Measurements from ENCODE around the gene U2AF1.
"Not testable (repeated sequence)": the region's sequence is repeated elsewhere in the genome, so short reads cannot be mapped to it uniquely, and the experiment has no call there.

The U2AF1 gene

DNA sequence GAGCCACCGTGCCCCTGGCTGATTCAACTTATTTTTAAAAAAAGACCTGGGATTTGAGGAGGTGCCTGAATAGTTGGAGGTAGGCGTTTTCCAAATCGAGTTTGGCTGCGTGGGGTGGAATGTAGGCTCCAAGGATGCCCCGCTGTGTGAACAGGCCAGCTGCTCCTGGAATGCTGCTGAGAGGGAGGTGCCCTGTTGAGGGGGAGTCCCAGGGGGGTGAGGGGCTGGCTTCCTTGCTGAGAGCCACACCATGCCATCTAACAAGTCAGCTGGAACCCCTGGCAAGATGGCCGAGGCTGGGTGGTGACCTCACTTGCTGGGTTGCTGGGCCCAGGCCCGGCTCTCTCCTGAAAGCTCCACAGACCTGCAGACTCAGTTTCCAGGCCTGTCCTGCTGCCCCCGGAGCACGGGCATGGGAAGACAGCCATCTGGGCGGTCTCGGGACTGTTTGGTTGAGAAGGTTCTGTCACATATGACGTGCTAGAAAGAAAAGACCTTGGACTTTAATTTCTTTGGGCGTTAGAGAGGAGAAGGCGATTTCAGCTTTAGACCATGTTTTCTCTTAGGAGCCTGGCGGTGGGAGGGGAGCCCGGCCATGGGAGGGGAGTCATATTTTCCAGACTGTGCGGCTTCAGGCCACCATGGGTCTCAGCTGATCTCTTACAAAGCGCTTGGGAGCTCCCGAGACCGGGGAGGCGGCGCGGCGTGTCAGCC is 24.6 kb downstream of the U2AF1 start:
- not testable (repeated sequence) for DNase-seq (ENCODE audit: low read depth in 3 of 3, low spot score in 1 of 3)

DNA sequence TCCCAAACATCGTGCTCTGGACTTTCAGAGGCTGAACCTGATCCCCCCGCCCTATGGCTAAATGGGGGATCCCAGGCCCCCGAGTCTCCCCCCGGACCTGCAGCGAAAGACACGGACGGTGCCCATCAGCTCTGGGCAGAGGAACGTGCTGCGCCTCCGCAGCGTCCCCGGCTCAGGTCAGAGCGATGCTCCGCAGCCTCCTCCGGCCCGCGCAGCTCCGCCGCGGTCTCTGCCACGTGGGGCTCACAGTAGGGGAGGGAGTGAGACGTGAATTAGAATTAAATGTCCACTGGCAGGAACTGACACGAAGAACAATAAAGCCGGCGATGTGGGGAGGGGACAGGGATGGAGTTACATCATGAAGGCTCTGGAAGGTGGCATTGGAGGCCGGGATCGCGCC is 30.7 kb downstream of the U2AF1 start:
- not testable (repeated sequence) for DNase-seq (ENCODE audit: low read depth in 3 of 3, low spot score in 1 of 3)

GRCh38 chr21:43076023-43076637 is 31.2 kb downstream of the U2AF1 start:
- not testable (repeated sequence) for DNase-seq (ENCODE audit: low read depth in 3 of 3, low spot score in 1 of 3)

DNA sequence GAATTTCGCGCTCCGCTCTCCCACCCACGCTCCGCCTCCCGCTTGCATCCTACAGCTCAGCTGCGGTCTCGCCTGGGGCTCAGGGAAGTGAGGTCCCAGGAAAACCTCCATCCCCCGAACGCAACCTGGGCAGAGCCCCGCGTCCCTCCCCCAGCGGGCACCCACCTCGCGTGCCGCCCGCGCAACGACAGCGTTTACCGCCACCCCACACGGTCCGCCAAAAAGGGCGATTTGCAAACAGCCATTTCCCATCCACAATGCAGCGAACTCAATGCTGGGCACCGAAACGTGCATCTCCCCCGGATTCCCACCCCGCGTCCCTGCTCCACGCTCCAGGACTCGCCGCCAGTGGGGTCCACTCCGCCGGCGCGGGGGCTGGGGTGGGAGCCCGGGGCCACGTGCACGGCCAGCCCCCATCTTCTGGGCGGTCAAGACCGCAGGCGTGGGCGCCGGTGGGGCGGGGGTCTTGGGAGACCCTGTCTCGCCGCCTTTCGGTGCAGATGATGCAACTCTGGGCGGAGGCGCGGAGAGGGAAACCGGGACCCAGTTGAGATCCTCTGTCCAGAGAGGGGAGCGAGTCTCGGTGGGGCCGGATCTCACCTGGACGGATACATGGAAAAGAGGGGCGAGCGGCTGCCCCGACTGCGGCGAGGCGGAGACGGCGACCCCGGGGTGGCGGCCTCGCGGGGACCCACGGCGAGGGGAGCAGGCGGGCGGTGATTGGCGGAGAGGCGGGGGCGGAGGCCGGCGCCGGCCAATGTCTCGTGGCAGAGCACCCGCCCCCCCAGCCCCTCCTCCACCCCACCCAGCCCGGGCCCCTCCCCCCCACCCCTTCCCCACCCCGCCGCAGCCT is 32.0 kb downstream of the U2AF1 start, which contains the start of gene CBS:
Gene CBS, minus strand, starts transcription at position 666 of the 853 bp plus-strand sequence. CDS start 3,642 bp downstream, outside the sequence.
- not testable (repeated sequence) for DNase-seq (ENCODE audit: low read depth in 3 of 3, low spot score in 1 of 3)

DNA sequence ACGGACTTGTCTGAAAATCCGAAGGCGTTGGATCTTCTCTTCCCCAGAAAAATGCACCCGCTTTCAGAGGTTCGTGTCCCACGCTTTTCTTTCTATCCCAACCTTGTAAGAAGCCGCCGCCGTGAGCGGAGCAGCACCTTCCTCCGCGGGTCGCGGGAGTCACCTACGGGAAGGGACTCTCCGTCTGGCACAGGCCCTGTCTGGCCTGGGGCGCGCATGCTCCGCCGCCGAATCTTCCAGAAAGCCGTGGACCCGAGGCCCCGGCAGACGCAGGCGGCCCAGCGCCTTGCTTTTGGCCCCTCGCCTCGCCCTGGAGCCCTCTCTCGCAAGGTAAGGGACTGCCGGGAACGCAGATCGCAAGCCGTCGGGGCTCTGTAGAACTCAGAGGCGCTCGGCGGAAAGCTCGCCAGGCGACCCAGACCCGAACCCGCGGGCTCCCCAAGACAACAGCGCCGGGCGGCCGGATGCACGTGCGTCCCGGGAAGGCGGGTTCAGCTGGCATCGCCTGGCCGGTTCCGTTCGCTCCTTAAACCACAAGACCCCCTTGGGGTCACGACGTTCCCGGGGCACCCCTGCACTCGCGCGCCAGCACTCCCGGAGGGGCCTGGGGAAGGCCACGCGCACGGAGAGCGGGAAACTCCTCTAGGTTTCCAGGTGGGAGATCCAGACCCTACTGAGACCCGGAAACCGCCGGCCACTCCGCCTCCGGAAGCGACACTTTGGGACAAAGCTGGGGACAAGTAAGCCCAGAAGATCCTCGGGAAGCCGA is 32.8 kb downstream of the U2AF1 start:
- not testable (repeated sequence) for DNase-seq (ENCODE audit: low read depth in 3 of 3, low spot score in 1 of 3)

DNA sequence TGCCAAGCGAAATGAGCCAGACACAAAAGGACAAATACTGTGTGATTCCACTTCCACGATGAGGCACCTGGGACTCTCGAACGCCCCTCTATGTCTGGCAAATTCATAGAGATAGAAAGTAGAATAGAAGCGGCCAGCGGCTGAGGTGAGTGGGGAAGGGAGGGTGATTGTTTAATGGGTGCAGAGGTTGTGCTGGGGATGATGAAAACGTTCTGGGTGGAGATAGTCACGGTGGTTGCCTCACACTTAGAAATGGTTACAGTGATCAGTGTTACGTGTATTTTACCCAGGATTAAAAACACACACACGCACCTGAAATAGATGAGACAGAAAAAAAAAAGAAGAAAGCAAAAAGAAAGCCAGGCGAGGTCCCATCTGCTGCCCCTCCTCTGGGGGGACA is 34.6 kb downstream of the U2AF1 start:
- not testable (repeated sequence) for DNase-seq (ENCODE audit: low read depth in 3 of 3, low spot score in 1 of 3)

DNA sequence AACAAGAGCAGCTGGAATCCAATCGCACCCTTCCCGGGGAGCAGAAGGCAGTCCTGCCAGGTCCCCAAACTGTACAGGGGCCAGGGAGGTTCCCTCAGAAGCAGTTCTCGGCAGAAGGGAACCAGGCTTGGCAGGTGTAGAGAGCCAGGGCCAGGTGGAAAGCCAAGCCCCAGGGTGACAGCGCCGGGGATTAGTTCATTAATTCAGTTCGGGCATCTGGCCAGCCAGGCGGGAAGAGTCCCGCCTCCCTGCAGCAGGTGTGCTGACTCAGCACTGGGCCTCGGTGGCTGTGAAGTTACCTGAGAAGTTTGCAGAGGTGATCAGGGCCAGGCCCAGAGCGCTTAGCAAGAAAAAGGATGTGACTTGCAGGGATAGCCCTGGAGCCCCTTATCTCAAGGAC is 37.7 kb downstream of the U2AF1 start:
- DNase-seq (ENCODE audit: low read depth in 3 of 3, low spot score in 1 of 3): not testable (repeated sequence)

GRCh38 chr21:43068065-43068464 is 39.3 kb downstream of the U2AF1 start:
- DNase-seq (ENCODE audit: low read depth in 3 of 3, low spot score in 1 of 3): not testable (repeated sequence)

DNA sequence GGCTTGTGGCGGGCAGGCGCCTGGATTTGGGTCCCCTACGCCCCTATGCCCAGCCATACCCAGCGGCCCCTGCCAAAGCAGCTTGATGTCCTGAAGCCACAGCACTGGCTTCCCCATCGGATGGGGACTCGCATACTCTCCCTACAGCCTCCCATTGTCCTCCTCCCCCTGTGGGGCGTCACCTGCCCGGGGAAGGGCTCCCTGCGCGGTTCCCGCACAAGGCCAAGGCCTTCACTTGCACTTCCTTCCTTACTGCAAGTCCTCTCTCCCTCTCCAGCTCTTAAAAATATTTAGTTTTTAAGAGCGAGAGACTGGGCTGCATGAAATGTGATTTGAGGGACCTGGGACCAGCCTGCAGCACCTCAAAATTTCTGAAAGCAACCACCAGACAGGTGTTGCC is 40.7 kb downstream of the U2AF1 start:
- not testable (repeated sequence) for DNase-seq (ENCODE audit: low read depth in 3 of 3, low spot score in 1 of 3)

DNA sequence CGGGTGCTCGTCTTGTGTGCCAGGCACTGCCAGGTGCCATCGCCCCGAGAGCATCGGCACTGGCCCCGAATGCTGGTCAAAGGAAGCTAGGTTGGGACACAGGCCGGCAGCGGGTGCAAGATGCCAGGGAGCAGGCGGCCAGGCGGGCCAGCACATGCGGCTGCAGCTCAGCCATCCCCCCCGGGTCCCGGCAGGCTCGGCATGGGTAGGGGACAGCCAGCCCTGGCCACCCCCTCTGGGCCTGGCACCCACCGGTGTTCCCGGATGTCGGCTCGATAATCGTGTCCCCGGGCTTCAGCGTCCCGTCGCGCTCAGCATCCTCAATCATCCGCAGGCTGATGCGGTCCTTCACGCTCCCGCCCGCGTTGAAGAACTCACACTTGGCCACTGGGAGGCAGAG is 41.4 kb downstream of the U2AF1 start:
- not testable (repeated sequence) for DNase-seq (ENCODE audit: low read depth in 3 of 3, low spot score in 1 of 3)

- DNase-seq (ENCODE audit: low read depth in 3 of 3, low spot score in 1 of 3): not testable (repeated sequence)
Observed at GRCh38 chr21:43064265-43064917, 43.0 kb downstream of the U2AF1 start.

DNA sequence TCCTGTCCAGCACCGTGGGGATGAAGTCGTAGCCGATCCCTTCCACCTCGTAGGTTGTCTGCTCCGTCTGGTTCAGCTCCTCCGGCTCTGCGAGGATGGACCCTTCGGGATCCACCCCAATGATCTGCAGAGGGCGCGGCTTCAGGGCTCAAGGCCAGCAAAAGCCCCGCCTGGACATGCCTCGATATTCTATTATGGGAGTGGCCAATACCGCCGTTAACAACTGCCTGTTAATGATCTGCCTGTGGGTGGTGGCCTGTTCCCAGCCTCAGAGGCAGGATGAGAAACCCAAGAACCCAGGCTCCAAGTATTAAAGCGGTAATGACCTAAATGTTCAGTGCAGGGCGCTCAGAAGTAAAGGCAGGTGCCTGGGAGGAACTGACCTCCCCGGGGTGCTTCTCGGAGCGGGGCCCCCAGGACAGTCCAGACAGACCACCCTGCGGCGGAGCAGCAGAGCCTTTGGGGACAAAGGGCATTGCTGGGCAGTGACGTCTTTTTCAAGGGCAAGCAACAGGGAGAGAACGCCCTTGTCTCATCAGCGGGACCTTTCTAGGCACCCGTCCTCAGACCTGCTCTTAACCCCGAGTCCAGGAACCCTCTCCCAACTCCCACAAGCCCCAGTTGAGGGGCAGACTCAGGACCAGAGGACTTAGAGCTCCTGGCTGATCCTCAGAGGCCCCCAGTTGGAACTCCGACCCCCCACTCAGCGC is 44.3 kb downstream of the U2AF1 start:
- not testable (repeated sequence) for DNase-seq (ENCODE audit: low read depth in 3 of 3, low spot score in 1 of 3)

DNA sequence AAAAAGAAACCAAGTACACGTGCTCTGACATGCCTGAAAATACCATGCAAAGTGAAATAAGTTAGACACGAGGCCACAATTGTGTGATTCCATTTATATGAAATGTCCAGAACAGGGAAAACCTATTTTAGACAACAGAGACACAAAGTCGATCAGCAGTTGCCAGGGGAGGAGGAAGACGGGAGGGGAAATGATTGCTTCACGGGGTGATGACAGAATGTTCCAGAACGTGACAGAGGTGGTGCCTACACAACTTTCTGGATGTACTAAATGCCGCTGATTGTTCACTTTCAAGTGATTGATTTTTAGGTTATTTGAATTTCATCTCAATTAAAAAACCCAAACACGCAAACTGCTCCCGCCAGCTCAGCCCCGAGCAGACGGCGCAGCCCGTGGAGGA is 54.3 kb downstream of the U2AF1 start:
- not testable (repeated sequence) for DNase-seq (ENCODE audit: low read depth in 3 of 3, low spot score in 1 of 3)

DNA sequence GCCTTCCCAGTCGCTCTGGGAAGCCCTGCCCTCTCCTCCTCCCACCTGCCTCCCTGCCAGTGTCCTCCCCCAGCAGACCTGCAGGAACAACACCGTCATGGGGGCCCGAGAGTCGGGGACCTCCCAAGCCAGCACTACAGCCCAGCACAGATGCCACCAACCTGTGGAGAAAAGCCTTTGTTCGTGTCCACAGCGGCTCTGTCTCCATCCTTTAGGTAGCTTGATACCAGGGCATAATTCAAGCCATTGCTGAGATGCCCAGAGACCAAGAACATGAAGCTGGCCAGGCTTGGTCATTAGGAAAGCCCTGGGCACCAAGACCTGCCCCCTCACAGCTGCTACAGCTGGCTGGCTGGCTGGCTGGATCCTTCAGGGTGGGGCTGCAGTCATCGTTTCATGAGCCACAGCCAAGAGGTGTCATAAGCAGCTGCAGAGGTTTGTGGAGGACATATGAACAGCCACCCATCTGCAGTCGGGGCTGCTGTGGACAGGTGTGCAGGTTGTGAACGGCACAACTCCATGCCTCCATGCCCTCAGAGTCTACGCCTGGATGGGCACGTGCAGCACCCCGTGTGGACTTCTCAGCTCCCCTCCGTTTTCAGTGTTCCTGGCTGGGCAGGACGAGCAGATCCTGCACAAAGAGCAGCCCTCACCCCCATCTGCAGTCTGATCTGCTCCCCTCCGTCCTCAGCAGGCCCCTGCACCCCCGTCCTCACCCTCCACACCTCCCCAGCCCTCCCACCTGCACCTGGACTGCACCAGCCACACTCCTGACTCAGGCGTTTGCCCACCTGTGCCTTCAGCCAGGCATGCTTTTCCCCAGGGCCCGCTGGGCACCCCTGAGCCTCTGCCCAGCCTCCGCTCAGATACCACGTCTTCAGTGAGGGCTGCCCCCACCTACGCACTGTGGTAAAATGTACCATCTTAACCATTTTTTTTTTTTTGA is 61.2 kb downstream of the U2AF1 start:
- not testable (repeated sequence) for DNase-seq (ENCODE audit: low read depth in 3 of 3, low spot score in 1 of 3)

GRCh38 chr21:43045165-43045875 is 62.0 kb downstream of the U2AF1 start:
- DNase-seq (ENCODE audit: low read depth in 3 of 3, low spot score in 1 of 3): not testable (repeated sequence)

DNA sequence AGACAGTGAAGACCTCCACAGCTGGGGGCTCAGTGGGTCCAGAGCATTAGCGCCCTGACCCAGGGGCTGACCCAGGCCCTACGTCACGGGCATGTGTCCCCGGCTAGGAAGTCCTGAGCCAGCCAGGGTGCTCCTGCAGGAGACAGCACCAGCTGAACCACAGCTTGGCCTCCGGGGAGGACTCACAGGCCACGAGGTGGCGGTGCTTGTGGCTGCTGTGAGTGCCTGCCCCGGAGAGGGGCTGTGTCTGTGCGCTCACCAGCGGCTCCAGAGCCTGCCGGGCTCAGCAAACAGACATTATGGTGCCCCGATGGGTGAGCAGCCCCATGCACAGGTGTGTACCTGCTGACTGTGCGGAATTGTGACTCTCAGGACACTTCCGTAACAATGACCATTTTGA is 62.8 kb downstream of the U2AF1 start:
- DNase-seq (ENCODE audit: low read depth in 3 of 3, low spot score in 1 of 3): not testable (repeated sequence)

DNA sequence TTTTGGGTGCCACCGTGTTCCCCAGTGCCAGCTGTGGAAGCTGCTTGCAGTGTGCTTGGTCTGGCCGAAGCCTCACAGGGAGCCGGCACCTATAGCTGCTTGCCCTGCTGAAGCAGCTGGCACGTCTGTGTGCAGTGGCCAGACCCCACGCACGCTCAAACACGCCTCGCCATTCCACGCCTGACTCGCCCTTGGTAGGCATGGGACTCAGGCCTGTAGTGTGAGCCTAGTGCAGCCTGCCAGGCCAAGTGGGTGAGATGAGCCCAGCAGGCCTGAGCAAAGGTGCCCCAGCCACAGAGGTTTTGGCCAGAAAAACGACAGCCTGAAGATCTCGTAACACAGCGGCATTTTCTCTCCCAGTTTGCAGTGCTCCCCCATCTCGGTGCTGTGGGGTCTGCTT is 64.1 kb downstream of the U2AF1 start:
- not testable (repeated sequence) for DNase-seq (ENCODE audit: low read depth in 3 of 3, low spot score in 1 of 3)

All from stimulated activated CD4-positive, alpha-beta T cell treated with anti-CD3 and anti-CD28 coated beads, TNF-alpha, amount 100 ng/mL, for 1 hour (primary cell).